HCT116 (cell line): ENCODE measurements around the gene CDK16. TPM values are rescaled to one million over a fixed set of nuclear protein-coding genes. Genes with fewer than 3 reads are reported as not detected.

Source experiments
- ATAC-seq: fragments of 200-7000 bp; cut with Tn5 transposase; 2 replicates; pipeline ENCODE4 v1.9.1; 2020; ENCODE audit warnings: mild to moderate bottlenecking, moderate library complexity
- BruUV-seq: library from RNA; stranded (reverse); fragments of 400-500 nt; replicated peaks from 2 replicates; lab custom pipeline; 2021; lab: Mats Ljungman, UMichigan
- CTCF ChIA-PET: fragments of 300-600 bp; sonication (Branson Sonifier 250); formaldehyde crosslinking; loops from one replicate; lab custom pipeline; 2021; ENCODE audit warnings: antibody characterized with exemption; lab: Charles Lee
- POLR2A ChIA-PET: fragments of 300-600, 350-600 bp; sonication (Branson Sonifier 250); formaldehyde crosslinking; loops from one replicate; lab custom pipeline; 2021; ENCODE audit warnings: antibody characterized with exemption; lab: Charles Lee
- RAD21 ChIA-PET, 2 experiments: fragments of 300-600 bp; sonication (Branson Sonifier 250); formaldehyde crosslinking; loops; one replicate each; lab custom pipeline; 2023; ENCODE audit warnings: low total read pairs in 2 of 2; ENCODE audit not compliant: uncharacterized antibody in 2 of 2, unreplicated experiment in 2 of 2, low non-redundant PET in 1 of 2; lab: Charles Lee
- DNase-seq: peaks from one replicate; pipeline ENCODE4 v3.0.0-alpha.2; 2010; ENCODE audit warnings: low read depth, low spot score
- H2AFZ ChIP-seq: fragments of 200-600 bp; shearing (Covaris generic), sonication (generic); 2 replicates; pipeline ENCODE4 v1.6.1; 2017; ENCODE audit warnings: low read depth, mixed run types, mixed read lengths, antibody characterized with exemption, low read length; ENCODE audit not compliant: poor library complexity, severe bottlenecking
- H3K27ac ChIP-seq: 2 replicates; pipeline ENCODE4 v1.5.1; 2012; ENCODE audit warnings: low read depth, low read length
- H3K27me3 ChIP-seq: fragments of 200-600 bp; sonication (generic); 2 replicates; pipeline ENCODE4 v1.6.1; 2016; ENCODE audit warnings: mixed run types, low read length, mixed read lengths; ENCODE audit not compliant: insufficient read depth
- H3K36me3 ChIP-seq, 2 experiments: fragments of 200-500 bp in 1 of 2; fragments of 200-600 bp in 1 of 2; sonication (Bioruptor generic) in 1 of 2; sonication (generic) in 1 of 2; 2 replicates each; pipeline versions ENCODE4 v1.5.1 to v1.6.1; 2014 to 2016; ENCODE audit warnings: low read length in 2 of 2, inconsistent platforms in 1 of 2, mixed read lengths in 1 of 2, mixed run types in 1 of 2; ENCODE audit not compliant: insufficient read depth in 2 of 2, control insufficient read depth in 1 of 2
- H3K4me1 ChIP-seq, 2 experiments: fragments of 200-600 bp in 1 of 2; sonication (generic) in 1 of 2; 2 replicates each; pipeline versions ENCODE4 v1.5.1 to v1.6.1; 2012 to 2017; ENCODE audit warnings: low read length in 2 of 2, inconsistent platforms in 1 of 2, mild to moderate bottlenecking in 1 of 2, mixed read lengths in 1 of 2, mixed run types in 1 of 2, moderate library complexity in 1 of 2; ENCODE audit not compliant: insufficient read depth in 2 of 2, control insufficient read depth in 1 of 2
- H3K4me2 ChIP-seq: fragments of 200-600 bp; sonication (generic); 2 replicates; pipeline ENCODE4 v1.6.1; 2017; ENCODE audit warnings: mixed run types, low read length, mixed read lengths
- H3K4me3 ChIP-seq, 2 experiments: fragments of 200-600 bp in 1 of 2; sonication (generic) in 1 of 2; replicated peaks in 1 of 2; 2 replicates each; pipeline ENCODE4 v1.5.1; 2011 to 2016; ENCODE audit warnings: low read length in 2 of 2, control low read depth in 1 of 2, low read depth in 1 of 2, mild to moderate bottlenecking in 1 of 2, mixed read lengths in 1 of 2, mixed run types in 1 of 2
- H3K79me2 ChIP-seq: fragments of 200-600 bp; sonication (generic); 2 replicates; pipeline ENCODE4 v1.6.1; 2017; ENCODE audit warnings: mild to moderate bottlenecking, mixed run types, low read length, moderate library complexity, mixed read lengths; ENCODE audit not compliant: insufficient read depth
- H3K9ac ChIP-seq: fragments of 200-600 bp; sonication (generic); 2 replicates; pipeline ENCODE4 v1.6.1; 2016; ENCODE audit warnings: low read length, mixed read lengths
- H3K9me2 ChIP-seq: fragments of 200-600 bp; sonication (generic), shearing (Covaris generic); 2 replicates; pipeline ENCODE4 v1.6.1; 2017; ENCODE audit warnings: mixed run types, mild to moderate bottlenecking, moderate library complexity; ENCODE audit not compliant: insufficient read depth
- H3K9me3 ChIP-seq, 2 experiments: fragments of 200-500 bp in 1 of 2; fragments of 200-600 bp in 1 of 2; sonication (Bioruptor generic) in 1 of 2; sonication (generic) in 1 of 2; 2 replicates each; pipeline ENCODE4 v1.6.1; 2014 to 2017; ENCODE audit warnings: low read length in 2 of 2, mixed read lengths in 2 of 2, inconsistent platforms in 1 of 2, low read depth in 1 of 2, mild to moderate bottlenecking in 1 of 2, mixed run types in 1 of 2, moderate library complexity in 1 of 2; ENCODE audit not compliant: control insufficient read depth in 1 of 2, insufficient read depth in 1 of 2
- H4K20me1 ChIP-seq: fragments of 200-600 bp; sonication (generic), shearing (Covaris generic); 2 replicates; pipeline ENCODE4 v1.6.1; 2017; ENCODE audit warnings: mixed run types, mild to moderate bottlenecking, moderate library complexity; ENCODE audit not compliant: insufficient read depth
- CBX3 ChIP-seq: IDR thresholded peaks from 2 replicates; pipeline ENCODE4 v1.6.1; 2012; ENCODE audit warnings: low read depth
- ELF1 ChIP-seq: IDR thresholded peaks from 2 replicates; pipeline ENCODE4 v1.6.1; 2012; ENCODE audit warnings: low read depth, borderline replicate concordance
- EZH2 ChIP-seq: fragments of 200-600 bp; sonication (generic); IDR thresholded peaks from 2 replicates; pipeline ENCODE4 v1.6.1; 2017; ENCODE audit warnings: antibody characterized with exemption, mixed run types
- EZH2phosphoT487 ChIP-seq: fragments of 200-600 bp; IDR thresholded peaks from 2 replicates; pipeline ENCODE4 v1.6.1; 2018; ENCODE audit warnings: antibody characterized with exemption, borderline replicate concordance
- FOSL1 ChIP-seq: IDR thresholded peaks from 2 replicates; pipeline ENCODE4 v1.6.1; 2012; ENCODE audit warnings: low read depth
- MAX ChIP-seq: IDR thresholded peaks from 2 replicates; pipeline ENCODE4 v1.6.1; 2012
- RAD21 ChIP-seq: IDR thresholded peaks from 2 replicates; pipeline ENCODE4 v1.6.1; 2012; ENCODE audit warnings: low read depth, mild to moderate bottlenecking
- SIN3A ChIP-seq: IDR thresholded peaks from 2 replicates; pipeline ENCODE4 v1.6.1; 2012; ENCODE audit warnings: low read depth
- YY1 ChIP-seq: IDR thresholded peaks from 2 replicates; pipeline ENCODE4 v1.6.1; 2011; ENCODE audit warnings: low read length, low read depth, moderate library complexity, mild to moderate bottlenecking; ENCODE audit not compliant: insufficient replicate concordance; ENCODE audit errors: extremely low read depth
- ZBTB33 ChIP-seq: IDR thresholded peaks from 2 replicates; pipeline ENCODE4 v1.6.1; 2011; ENCODE audit warnings: mild to moderate bottlenecking, low read length, moderate library complexity; ENCODE audit not compliant: insufficient replicate concordance; ENCODE audit errors: extremely low read depth
- ZNF274 ChIP-seq: fragments of 200-500 bp; sonication (Bioruptor generic); IDR thresholded peaks from 2 replicates; pipeline ENCODE4 v1.6.1; 2014; ENCODE audit warnings: mild to moderate bottlenecking, low read depth, low read length, inconsistent platforms
- intact Hi-C: fragments of 100-400 bp; cut with micrococcal nuclease; formaldehyde crosslinking; loops from 2 replicates; pipeline ENCODE4 v1.10.0; 2022
- total RNA-seq: library from RNA; stranded (reverse); gene quantifications from one replicate; pipeline ENCODE4 v1.2.1, GENCODE V29; 2021; ENCODE audit not compliant: unreplicated experiment

The CDK16 gene
- total RNA-seq, 1 experiment from 2014 or later = 131 TPM

GRCh38 chrX:47172971-47173792, 45.3 kb upstream of the CDK16 start:
- no peak overlapping the region for H2AFZ ChIP-seq
- POLR2A ChIA-PET = no interaction called here
- H3K4me2 ChIP-seq = no peak overlapping the region
- no TSS peak for BruUV-seq
- H3K9me2 ChIP-seq = no peaks in the 10 kb centered on the region
- H3K4me1 ChIP-seq = no peaks in the 10 kb centered on the region
- no peak overlapping the region for H3K27ac ChIP-seq
- H3K4me3 ChIP-seq = no peak overlapping the region
- DNase-seq (no peak), ATAC-seq (no peak)
- peaks cover 8% of the 10 kb centered on the region; the same call in 1 of the 2 replicates for H3K79me2 ChIP-seq
- TF ChIP-seq YY1 = no peak
- no peak for TF ChIP-seq CBX3
- no peak for TF ChIP-seq RAD21
- no peak for TF ChIP-seq EZH2phosphoT487
- no peaks in the 10 kb centered on the region for H3K27me3 ChIP-seq
- no peaks in the 10 kb centered on the region for H4K20me1 ChIP-seq
- H3K36me3 ChIP-seq = no peaks in the 10 kb centered on the region
- no peaks in the 10 kb centered on the region for H3K9me3 ChIP-seq
- no peak overlapping the region for H3K9ac ChIP-seq
- RAD21 ChIA-PET = no interaction called here
- CTCF ChIA-PET = no interaction called here
- intact Hi-C loops = no loop called here

- Histone ChIP-seq H3K4me2 (no peak overlapping the region), H3K9me3 (no peaks in the 10 kb centered on the region), H3K9ac (no peak overlapping the region), H2AFZ (no peak overlapping the region), H3K4me1 (no peaks in the 10 kb centered on the region), H3K27ac (no peak overlapping the region), H4K20me1 (no peaks in the 10 kb centered on the region), H3K4me3 (no peak overlapping the region), H3K79me2 (no peaks in the 10 kb centered on the region), H3K36me3 (no peaks in the 10 kb centered on the region), H3K9me2 (no peaks in the 10 kb centered on the region), H3K27me3 (no peaks in the 10 kb centered on the region)
- ATAC-seq = no peak
- ChIA-PET CTCF (no interaction called here), RAD21 (no interaction called here), POLR2A (no interaction called here)
- intact Hi-C loops = no loop called here
- no peak for TF ChIP-seq FOSL1
- TF ChIP-seq EZH2 = no peak
- no peak for TF ChIP-seq YY1
- no peak for TF ChIP-seq ELF1
- no peak for TF ChIP-seq ZNF274
- TF ChIP-seq MAX = no peak
- no peak for TF ChIP-seq ZBTB33
- no peak for TF ChIP-seq SIN3A
- no peak for DNase-seq
- BruUV-seq = no TSS peak
These were observed 44.1 kb upstream of the CDK16 start for GRCh38 chrX:47174376-47174775.
